Measurements from ENCODE around the gene TRPM1. TPM values are rescaled to one million over a fixed set of nuclear protein-coding genes. Genes with fewer than 3 reads are reported as not detected.

Gene TRPM1
- total RNA-seq, 2 donors from 2014 or later: not detected

GRCh38 chr15:31014608-31014925 lies 87.0 kb downstream of the TRPM1 start:
- H3K27ac ChIP-seq: no peak overlapping the region
- no peaks in the 10 kb centered on the region for H3K4me1 ChIP-seq (ENCODE audit: control insufficient read depth in 1 of 2, low read depth in 2 of 2)
- TF ChIP-seq CTCF (IDR thresholded peaks at IDR 0.05): no peak
- peaks cover 16% of the 10 kb centered on the region for H3K9me3 ChIP-seq
- ATAC-seq (ENCODE audit: insufficient number of reproducible peaks, low FRiP score, low read depth) (no peak), DNase-seq (ENCODE audit: low spot score) (no peak)
- H3K4me3 ChIP-seq: no peak overlapping the region
- H3K36me3 ChIP-seq: no peaks in the 10 kb centered on the region
- no peaks in the 10 kb centered on the region for H3K27me3 ChIP-seq (replicated peaks; ENCODE audit: insufficient read depth)

- Histone ChIP-seq H3K27me3 (replicated peaks; ENCODE audit: insufficient read depth) (no peaks in the 10 kb centered on the region), H3K36me3 (no peaks in the 10 kb centered on the region), H3K9me3 (peaks cover 16% of the 10 kb centered on the region), H3K27ac (no peak overlapping the region), H3K4me3 (no peak overlapping the region), H3K4me1 (ENCODE audit: control insufficient read depth in 1 of 2, low read depth in 2 of 2) (no peaks in the 10 kb centered on the region)
- no peak for TF ChIP-seq CTCF (IDR thresholded peaks at IDR 0.05)
- ATAC-seq (ENCODE audit: insufficient number of reproducible peaks, low FRiP score, low read depth) (no peak), DNase-seq (ENCODE audit: low spot score) (no peak)
Observed at GRCh38 chr15:31013863-31014607, 87.5 kb downstream of the TRPM1 start.

- Histone ChIP-seq H3K9me3 (peaks cover 16% of the 10 kb centered on the region), H3K36me3 (no peaks in the 10 kb centered on the region), H3K27ac (no peak overlapping the region), H3K4me3 (no peak overlapping the region), H3K27me3 (replicated peaks; ENCODE audit: insufficient read depth) (no peaks in the 10 kb centered on the region), H3K4me1 (ENCODE audit: control insufficient read depth in 1 of 2, low read depth in 2 of 2) (no peaks in the 10 kb centered on the region)
- DNase-seq (ENCODE audit: low spot score) (no peak), ATAC-seq (ENCODE audit: insufficient number of reproducible peaks, low FRiP score, low read depth) (no peak)
- TF ChIP-seq CTCF (IDR thresholded peaks at IDR 0.05): no peak
Observed at GRCh38 chr15:31012455-31012854, 89.1 kb downstream of the TRPM1 start.

- H3K4me1 ChIP-seq (ENCODE audit: control insufficient read depth in 1 of 2, low read depth in 2 of 2): no peaks in the 10 kb centered on the region
- peaks cover 16% of the 10 kb centered on the region for H3K9me3 ChIP-seq
- ATAC-seq (ENCODE audit: insufficient number of reproducible peaks, low FRiP score, low read depth) (no peak), DNase-seq (ENCODE audit: low spot score) (no peak)
- no peak overlapping the region for H3K27ac ChIP-seq
- TF ChIP-seq CTCF (IDR thresholded peaks at IDR 0.05): no peak
- no peaks in the 10 kb centered on the region for H3K27me3 ChIP-seq (replicated peaks; ENCODE audit: insufficient read depth)
- no peak overlapping the region for H3K4me3 ChIP-seq
- H3K36me3 ChIP-seq: no peaks in the 10 kb centered on the region
Observed at GRCh38 chr15:31010036-31010435, 91.5 kb downstream of the TRPM1 start.

- DNase-seq (ENCODE audit: low spot score) (no peak), ATAC-seq (ENCODE audit: insufficient number of reproducible peaks, low FRiP score, low read depth) (no peak)
- Histone ChIP-seq H3K4me1 (ENCODE audit: control insufficient read depth in 1 of 2, low read depth in 2 of 2) (no peaks in the 10 kb centered on the region), H3K27ac (no peak overlapping the region), H3K9me3 (no peaks in the 10 kb centered on the region), H3K4me3 (no peak overlapping the region), H3K27me3 (replicated peaks; ENCODE audit: insufficient read depth) (no peaks in the 10 kb centered on the region), H3K36me3 (no peaks in the 10 kb centered on the region)
- TF ChIP-seq CTCF (IDR thresholded peaks at IDR 0.05): no peak
Observed at GRCh38 chr15:31005660-31006059, 95.9 kb downstream of the TRPM1 start.

All from thoracic aorta (tissue), 2 donors.